ENCODE results near the gene TNIP1.

- TF ChIP-seq CTCF (IDR thresholded peaks at IDR 0.05 in 4 of 5, conservative IDR thresholded peaks at IDR 0.05 in 1 of 5) (no peak), POLR2A (IDR thresholded peaks at IDR 0.05) (no peak)
These were observed 5.0 kb downstream of the TNIP1 start for GRCh38 chr5:151075698-151076331.

Data from gastrocnemius medialis (tissue), 4 donors.